Glutamatergic neuron (in vitro differentiated cells): ENCODE results near the gene CAT. TPM values are rescaled to one million over a fixed set of nuclear protein-coding genes. Genes with fewer than 3 reads are reported as not detected.
A peak's percentile ranks its signal among the peaks of the same experiment; 100 is the strongest.

Experiments used
- DNase-seq: peaks from one replicate; pipeline ENCODE4 v3.0.0; 2022
- H3K27ac Mint-ChIP-seq: one replicate; pipeline ENCODE4 v1.8.0; 2020; ENCODE audit warnings: mild to moderate bottlenecking, mixed read lengths, inconsistent platforms; ENCODE audit not compliant: unreplicated experiment
- H3K27me3 Mint-ChIP-seq: one replicate; pipeline ENCODE4 v1.8.0; 2020; ENCODE audit warnings: mild to moderate bottlenecking, moderate library complexity, mixed read lengths, inconsistent platforms; ENCODE audit not compliant: unreplicated experiment
- H3K36me3 Mint-ChIP-seq: one replicate; pipeline ENCODE4 v1.8.0; 2020; ENCODE audit warnings: mild to moderate bottlenecking, mixed read lengths, inconsistent platforms; ENCODE audit not compliant: unreplicated experiment
- H3K4me1 Mint-ChIP-seq: one replicate; pipeline ENCODE4 v1.8.0; 2020; ENCODE audit warnings: mild to moderate bottlenecking, low read depth, mixed read lengths, inconsistent platforms; ENCODE audit not compliant: unreplicated experiment
- H3K4me3 Mint-ChIP-seq: one replicate; pipeline ENCODE4 v1.8.0; 2020; ENCODE audit warnings: mild to moderate bottlenecking, mixed read lengths, inconsistent platforms; ENCODE audit not compliant: unreplicated experiment
- H3K9me3 Mint-ChIP-seq: one replicate; pipeline ENCODE4 v1.8.0; 2020; ENCODE audit warnings: mild to moderate bottlenecking, moderate library complexity, mixed read lengths, inconsistent platforms; ENCODE audit not compliant: unreplicated experiment
- CTCF ChIP-seq: fragments of 200-600 bp; sonication (generic); IDR thresholded peaks from one replicate; pipeline ENCODE4 v1.5.0; 2021; ENCODE audit not compliant: partially characterized antibody, unreplicated experiment
- long read RNA-seq: library from polyadenylated mRNA; unstranded; transcript quantifications from one replicate; pipeline ENCODE4 v2.0.0, GENCODE V29; 2020; ENCODE audit not compliant: unreplicated experiment
- total RNA-seq: library from RNA; stranded (reverse); fragmentation: NEBNext Ultra II Directional; extraction: Animal tissue kit (Norgen Biotek cat#: 25700); gene quantifications from one replicate; pipeline ENCODE4 v1.2.1, GENCODE V29; 2021; ENCODE audit not compliant: unreplicated experiment

The CAT gene
- total RNA-seq: 22.9 TPM
- long read RNA-seq, transcript CAT-201 (13 exons, 2,302 nt): major isoform, 6 of 11 reads
- long read RNA-seq, partial matches to known transcripts: 4 of 11 reads
- long read RNA-seq, other reads (novel, unspliced or antisense): 1 of 11 reads

DNA sequence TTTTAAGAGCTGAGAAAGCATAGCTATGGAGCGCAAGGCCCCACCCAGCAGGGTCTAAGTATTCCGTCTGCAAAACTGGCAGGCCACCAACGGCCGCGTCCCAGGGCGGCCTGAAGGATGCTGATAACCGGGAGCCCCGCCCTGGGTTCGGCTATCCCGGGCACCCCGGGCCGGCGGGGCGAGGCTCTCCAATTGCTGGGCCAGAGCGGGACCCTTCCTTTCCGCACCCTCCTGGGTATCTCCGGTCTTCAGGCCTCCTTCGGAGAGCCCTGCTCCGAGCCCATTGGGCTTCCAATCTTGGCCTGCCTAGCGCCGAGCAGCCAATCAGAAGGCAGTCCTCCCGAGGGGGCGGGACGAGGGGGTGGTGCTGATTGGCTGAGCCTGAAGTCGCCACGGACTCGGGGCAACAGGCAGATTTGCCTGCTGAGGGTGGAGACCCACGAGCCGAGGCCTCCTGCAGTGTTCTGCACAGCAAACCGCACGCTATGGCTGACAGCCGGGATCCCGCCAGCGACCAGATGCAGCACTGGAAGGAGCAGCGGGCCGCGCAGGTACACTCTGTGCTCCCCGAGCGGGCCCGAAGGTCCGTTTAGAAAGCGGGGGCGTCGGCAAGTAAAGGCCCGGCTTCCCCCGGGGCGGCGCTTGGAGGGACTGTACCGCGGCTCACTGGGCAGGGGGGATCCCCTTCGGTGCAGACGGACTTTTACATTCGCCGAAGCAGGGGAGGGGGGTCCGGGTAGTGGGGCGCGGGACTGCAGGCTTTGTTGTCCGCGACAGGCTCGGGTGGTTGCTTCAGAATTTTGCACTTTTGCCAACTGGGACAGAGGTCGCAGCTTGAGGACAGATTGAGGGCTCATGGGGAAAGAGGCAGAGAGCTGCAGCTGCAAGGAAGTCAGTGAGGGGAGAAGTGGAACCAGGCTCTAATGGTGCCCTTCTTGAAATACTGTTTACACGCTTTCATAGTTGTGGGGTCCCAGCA is at the start of gene CAT:
Gene CAT (plus strand): TSS at position 406 of the 979 bp plus-strand sequence. CDS start 80 bp downstream, at position 486.
- DNase-seq: peak; percentile 99
- H3K4me1 Mint-ChIP-seq: peaks cover 8% of the 10 kb centered on the region
- no peak for TF ChIP-seq CTCF
- H3K27ac Mint-ChIP-seq: peak within 1 kb of the TSS; percentile 97
- peaks cover 2% of the 10 kb centered on the region for H3K9me3 Mint-ChIP-seq
- peaks cover 3% of the 10 kb centered on the region for H3K27me3 Mint-ChIP-seq
- peak within 1 kb of the TSS; percentile 97 for H3K4me3 Mint-ChIP-seq
- no peaks in the 10 kb centered on the region for H3K36me3 Mint-ChIP-seq

GRCh38 chr11:34394771-34395300 is 43.9 kb upstream of the CAT start:
- Mint-ChIP-seq H3K4me1 (no peaks in the 10 kb centered on the region), H3K36me3 (no peaks in the 10 kb centered on the region), H3K27me3 (no peaks in the 10 kb centered on the region), H3K27ac (no peak overlapping the region), H3K9me3 (peaks cover 2% of the 10 kb centered on the region), H3K4me3 (no peak overlapping the region)
- DNase-seq: no peak
- no peak for TF ChIP-seq CTCF

DNA sequence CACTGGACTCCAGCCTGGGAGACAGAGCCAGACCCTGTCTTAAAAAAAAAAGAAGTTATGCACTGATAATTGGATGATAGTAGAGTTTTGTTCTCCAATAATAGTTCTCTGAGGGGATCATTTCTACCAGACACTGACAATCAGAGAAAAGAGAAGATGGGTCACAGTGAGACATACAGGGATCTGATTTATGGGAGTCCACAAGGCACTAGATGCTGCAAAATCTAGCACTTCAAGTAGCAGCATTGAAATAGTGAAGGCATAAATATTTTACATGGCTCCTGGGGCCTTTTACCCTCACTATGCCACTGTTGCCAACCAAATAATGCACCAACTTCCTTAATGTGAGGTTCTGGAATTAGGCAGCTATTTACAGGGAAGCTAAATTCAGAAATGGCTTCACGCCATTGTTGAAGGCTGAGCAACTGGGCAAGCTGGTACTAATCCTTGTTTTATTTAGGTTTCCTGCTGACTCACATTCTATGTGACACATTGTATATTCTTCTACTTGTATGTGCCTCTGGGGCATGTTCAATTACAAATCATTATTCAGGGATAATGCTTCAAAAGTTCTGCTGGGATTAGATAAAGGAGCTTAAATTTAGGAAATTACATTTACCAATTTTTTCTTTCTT is 42.7 kb upstream of the CAT start:
- H3K4me1 Mint-ChIP-seq: no peaks in the 10 kb centered on the region
- no peak overlapping the region for H3K27ac Mint-ChIP-seq
- no peak for DNase-seq
- H3K4me3 Mint-ChIP-seq: no peak overlapping the region
- H3K36me3 Mint-ChIP-seq: no peaks in the 10 kb centered on the region
- no peak for TF ChIP-seq CTCF
- H3K9me3 Mint-ChIP-seq: peaks cover 2% of the 10 kb centered on the region
- H3K27me3 Mint-ChIP-seq: no peaks in the 10 kb centered on the region

DNA sequence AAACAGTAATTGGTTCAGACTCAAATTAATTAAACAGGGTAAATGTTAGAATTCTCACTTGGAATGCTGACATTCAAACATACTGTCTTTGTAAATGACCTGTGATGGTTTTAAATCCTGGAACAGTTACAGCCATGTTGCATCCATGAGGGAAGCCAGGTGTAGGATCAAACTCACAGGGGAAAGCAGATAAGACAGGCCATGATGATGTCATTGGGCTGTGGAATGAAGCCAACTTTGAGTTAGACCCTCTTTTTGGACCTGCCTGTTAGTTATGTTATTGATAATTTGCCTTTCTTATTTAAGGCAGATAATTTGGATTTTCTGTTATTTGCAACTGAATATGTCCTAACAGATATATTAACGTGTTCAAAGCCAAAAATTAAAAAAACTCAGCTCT is 41.6 kb upstream of the CAT start:
- H3K27ac Mint-ChIP-seq: no peak overlapping the region
- H3K9me3 Mint-ChIP-seq: peaks cover 2% of the 10 kb centered on the region
- no peaks in the 10 kb centered on the region for H3K4me1 Mint-ChIP-seq
- H3K36me3 Mint-ChIP-seq: no peaks in the 10 kb centered on the region
- no peak for DNase-seq
- no peak for TF ChIP-seq CTCF
- H3K4me3 Mint-ChIP-seq: no peak overlapping the region
- H3K27me3 Mint-ChIP-seq: no peaks in the 10 kb centered on the region
